ENCODE measurements around the gene ADARB1.

- no peak for TF ChIP-seq POLR2AphosphoS5 (IDR thresholded peaks at IDR 0.05; ENCODE audit: low read depth, low read length)
- TF ChIP-seq POLR2A (IDR thresholded peaks at IDR 0.05; ENCODE audit: low read depth, low read length), result no peak
Observed at GRCh38 chr21:45208627-45208951, 134.2 kb downstream of the ADARB1 start.

Measured in GM12892 (cell line).